ENCODE results near the gene SYNM. TPM values are rescaled to one million over a fixed set of nuclear protein-coding genes. Genes with fewer than 3 reads are reported as not detected.

SYNM gene
- total and polyA plus RNA-seq, 2 experiments from 2014 or later, result 5.4 to 8.0 TPM

DNA sequence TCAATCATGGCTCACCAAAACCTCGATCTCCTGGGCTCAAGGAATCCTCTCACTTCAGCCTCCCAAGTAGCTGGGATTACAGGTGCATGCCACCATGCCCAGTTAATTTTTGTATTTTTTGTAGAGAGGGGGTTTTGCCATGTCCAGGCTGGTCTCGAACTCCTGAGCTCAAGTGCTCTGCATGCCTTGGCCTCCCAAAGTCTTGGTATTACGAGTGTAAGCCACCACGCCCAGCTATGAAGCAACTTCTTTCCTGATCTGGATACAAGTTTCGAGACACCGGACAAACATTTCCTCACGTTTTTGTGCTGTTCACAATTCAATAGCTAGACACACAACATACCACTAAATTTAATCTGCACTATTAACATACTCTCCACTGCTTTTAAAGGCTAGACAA lies 3.4 kb upstream of the SYNM start:
- Histone ChIP-seq H3K27ac (no peak overlapping the region), H3K36me3 (no peaks in the 10 kb centered on the region), H3K4me1 (ENCODE audit: low read depth) (no peaks in the 10 kb centered on the region), H3K27me3 (peaks cover 72% of the 10 kb centered on the region), H3K4me3 (no peak overlapping the region), H3K9me3 (ENCODE audit: low read depth) (no peaks in the 10 kb centered on the region)
- DNase-seq (ENCODE audit: low read depth in 1 of 2, low spot score in 1 of 2), result no peak
- TF ChIP-seq, protein P1, sequence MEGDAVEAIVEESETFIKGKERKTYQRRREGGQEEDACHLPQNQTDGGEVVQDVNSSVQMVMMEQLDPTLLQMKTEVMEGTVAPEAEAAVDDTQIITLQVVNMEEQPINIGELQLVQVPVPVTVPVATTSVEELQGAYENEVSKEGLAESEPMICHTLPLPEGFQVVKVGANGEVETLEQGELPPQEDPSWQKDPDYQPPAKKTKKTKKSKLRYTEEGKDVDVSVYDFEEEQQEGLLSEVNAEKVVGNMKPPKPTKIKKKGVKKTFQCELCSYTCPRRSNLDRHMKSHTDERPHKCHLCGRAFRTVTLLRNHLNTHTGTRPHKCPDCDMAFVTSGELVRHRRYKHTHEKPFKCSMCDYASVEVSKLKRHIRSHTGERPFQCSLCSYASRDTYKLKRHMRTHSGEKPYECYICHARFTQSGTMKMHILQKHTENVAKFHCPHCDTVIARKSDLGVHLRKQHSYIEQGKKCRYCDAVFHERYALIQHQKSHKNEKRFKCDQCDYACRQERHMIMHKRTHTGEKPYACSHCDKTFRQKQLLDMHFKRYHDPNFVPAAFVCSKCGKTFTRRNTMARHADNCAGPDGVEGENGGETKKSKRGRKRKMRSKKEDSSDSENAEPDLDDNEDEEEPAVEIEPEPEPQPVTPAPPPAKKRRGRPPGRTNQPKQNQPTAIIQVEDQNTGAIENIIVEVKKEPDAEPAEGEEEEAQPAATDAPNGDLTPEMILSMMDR (IDR thresholded peaks at IDR 0.05; ENCODE audit: low read depth, low read length), result no peak

GRCh38 chr15:99102332-99103235 lies 2.3 kb upstream of the SYNM start:
- H3K27me3 ChIP-seq, result peaks cover 82% of the 10 kb centered on the region
- no peak overlapping the region for H3K27ac ChIP-seq
- H3K4me3 ChIP-seq, result no peak overlapping the region
- TF ChIP-seq, protein P1 (IDR thresholded peaks at IDR 0.05; ENCODE audit: low read depth, low read length), result no peak
- DNase-seq (ENCODE audit: low read depth in 1 of 2, low spot score in 1 of 2), result no peak
- no peaks in the 10 kb centered on the region for H3K4me1 ChIP-seq (ENCODE audit: low read depth)
- no peaks in the 10 kb centered on the region for H3K36me3 ChIP-seq
- no peaks in the 10 kb centered on the region for H3K9me3 ChIP-seq (ENCODE audit: low read depth)

DNA sequence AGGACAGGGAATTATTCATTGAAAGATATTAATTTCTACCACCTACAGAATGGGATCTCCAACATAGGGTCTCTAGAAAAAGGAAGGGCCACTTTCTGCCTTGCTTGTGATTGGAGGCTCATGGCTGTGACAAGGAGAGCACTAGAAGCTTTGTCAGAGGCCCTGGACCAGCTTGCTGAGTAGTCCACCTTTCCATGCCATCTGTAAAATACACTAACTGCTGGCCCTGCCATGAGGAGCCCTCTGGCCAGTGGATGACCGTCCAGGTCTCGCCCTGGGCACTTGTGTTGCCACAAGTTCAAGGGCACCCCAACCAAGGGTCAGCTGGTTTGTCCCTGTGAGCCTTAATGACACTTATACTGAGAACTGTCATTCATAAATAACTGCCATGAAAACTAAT lies 1.6 kb upstream of the SYNM start:
- Histone ChIP-seq H3K4me1 (ENCODE audit: low read depth) (no peaks in the 10 kb centered on the region), H3K27me3 (peaks cover 77% of the 10 kb centered on the region), H3K27ac (no peak overlapping the region), H3K9me3 (ENCODE audit: low read depth) (no peaks in the 10 kb centered on the region), H3K4me3 (no peak overlapping the region), H3K36me3 (no peaks in the 10 kb centered on the region)
- TF ChIP-seq, protein P1 (IDR thresholded peaks at IDR 0.05; ENCODE audit: low read depth, low read length), result no peak
- no peak for DNase-seq (ENCODE audit: low read depth in 1 of 2, low spot score in 1 of 2)

DNA sequence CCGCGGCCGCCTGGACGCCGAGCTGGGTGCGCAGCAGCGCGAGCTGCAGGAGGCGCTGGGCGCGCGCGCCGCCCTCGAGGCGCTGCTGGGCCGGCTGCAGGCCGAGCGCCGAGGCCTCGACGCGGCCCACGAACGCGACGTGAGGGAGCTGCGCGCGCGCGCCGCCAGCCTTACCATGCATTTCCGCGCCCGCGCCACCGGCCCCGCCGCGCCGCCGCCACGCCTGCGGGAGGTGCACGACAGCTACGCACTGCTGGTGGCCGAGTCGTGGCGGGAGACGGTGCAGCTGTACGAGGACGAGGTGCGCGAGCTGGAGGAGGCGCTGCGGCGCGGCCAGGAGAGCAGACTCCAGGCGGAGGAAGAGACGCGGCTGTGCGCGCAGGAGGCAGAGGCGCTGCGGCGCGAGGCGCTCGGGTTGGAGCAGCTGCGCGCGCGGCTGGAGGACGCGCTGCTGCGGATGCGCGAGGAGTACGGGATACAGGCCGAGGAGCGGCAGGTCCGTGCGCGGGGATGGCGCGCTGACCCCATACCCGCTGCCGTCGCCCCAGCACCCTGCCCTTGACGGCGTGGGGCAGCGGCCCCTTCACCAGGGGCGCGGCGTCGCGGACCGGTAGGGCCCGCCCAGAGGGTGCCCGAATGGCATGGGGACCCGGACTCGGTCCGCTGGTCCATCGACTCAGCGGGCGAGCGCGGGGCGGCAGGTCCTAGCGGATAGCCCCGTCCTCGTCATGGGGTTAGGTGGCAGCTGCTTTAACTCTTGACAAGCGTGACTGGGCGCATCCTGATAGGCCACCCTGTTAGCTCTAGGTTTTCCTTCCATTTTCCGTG lies 848 bp downstream of the SYNM start:
- peaks cover 57% of the 10 kb centered on the region for H3K27me3 ChIP-seq
- peaks cover 9% of the 10 kb centered on the region for H3K4me1 ChIP-seq (ENCODE audit: low read depth)
- TF ChIP-seq, protein P1 (IDR thresholded peaks at IDR 0.05; ENCODE audit: low read depth, low read length), result peak; percentile 19

DNA sequence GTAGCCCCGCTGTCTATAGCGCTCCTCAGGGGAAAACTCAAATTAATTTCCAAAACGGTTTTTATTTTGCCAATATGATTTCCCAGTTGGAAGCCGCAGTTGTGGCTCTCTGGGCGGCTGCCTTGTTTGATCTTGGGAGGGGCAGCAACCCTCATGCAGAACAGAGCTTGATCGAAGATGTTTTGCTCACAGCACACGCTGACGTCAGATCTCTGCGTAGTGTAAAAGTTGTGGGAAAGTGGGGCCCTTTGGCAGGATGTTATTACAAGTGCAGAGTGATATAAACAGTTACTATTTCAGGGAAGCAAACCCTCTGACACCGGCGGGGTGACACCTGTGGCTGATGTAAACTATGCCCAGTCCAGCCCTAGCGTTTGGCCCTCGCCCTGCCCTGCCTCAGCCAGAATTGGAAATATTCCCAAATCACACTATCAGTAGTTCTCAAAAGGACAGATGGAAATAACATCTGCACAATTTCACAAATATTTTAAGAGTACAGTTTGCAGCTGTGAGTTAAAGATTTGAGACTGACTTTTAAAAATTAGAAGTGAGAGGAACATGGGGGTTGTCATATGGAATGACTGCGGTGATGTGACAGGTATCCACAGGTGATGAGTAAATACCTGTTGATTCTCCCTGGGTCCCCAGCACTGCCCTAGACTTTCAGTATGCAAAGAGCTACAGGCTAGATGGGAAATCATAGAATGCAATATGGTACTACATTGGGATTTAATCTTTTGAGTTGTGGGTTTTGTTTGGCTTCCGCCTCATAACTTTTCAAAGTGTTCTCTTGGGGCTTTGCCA lies 1.7 kb downstream of the SYNM start:
- H3K9me3 ChIP-seq (ENCODE audit: low read depth), result no peaks in the 10 kb centered on the region
- no peak overlapping the region for H3K27ac ChIP-seq
- H3K4me1 ChIP-seq (ENCODE audit: low read depth), result peaks cover 9% of the 10 kb centered on the region
- TF ChIP-seq, protein P1 (IDR thresholded peaks at IDR 0.05; ENCODE audit: low read depth, low read length), result no peak
- no peaks in the 10 kb centered on the region for H3K36me3 ChIP-seq
- peaks cover 48% of the 10 kb centered on the region for H3K27me3 ChIP-seq
- DNase-seq (ENCODE audit: low read depth in 1 of 2, low spot score in 1 of 2), result peak in 1 of 2 donors; percentile 57
- H3K4me3 ChIP-seq, result peak overlapping the region; percentile 33

More for the DNA sequence above, 848 bp downstream of the SYNM start:
- H3K27ac ChIP-seq, result no peak overlapping the region
- no peaks in the 10 kb centered on the region for H3K9me3 ChIP-seq (ENCODE audit: low read depth)
- no peaks in the 10 kb centered on the region for H3K36me3 ChIP-seq
- H3K4me3 ChIP-seq, result peak overlapping the region; percentile 33
- DNase-seq (ENCODE audit: low read depth in 1 of 2, low spot score in 1 of 2), result peak; percentile 68 to 72

All from cardiac muscle cell (in vitro differentiated cells and primary cell).